ENCODE data around the gene DAAM1.

DAAM1 gene

GRCh38 chr14:59332727-59333126 lies 144.3 kb downstream of the DAAM1 start:
- H3K27ac ChIP-seq, result peak overlapping the region; percentile 96
- peaks cover 4% of the 10 kb centered on the region for H3K79me2 ChIP-seq
- no peak overlapping the region for H3K9ac ChIP-seq
- no peak overlapping the region for H3K4me3 ChIP-seq (ENCODE audit: low read depth, low read length)
- H3K36me3 ChIP-seq (ENCODE audit: control insufficient read depth, insufficient read depth, low read length), result no peaks in the 10 kb centered on the region
- peaks cover 35% of the 10 kb centered on the region for H3K4me1 ChIP-seq
- H3K27me3 ChIP-seq (ENCODE audit: control insufficient read depth, insufficient read depth, low read length), result no peaks in the 10 kb centered on the region
- TF ChIP-seq CTCF (IDR thresholded peaks at IDR 0.05), result no peak
- H2AFZ ChIP-seq, result no peak overlapping the region
- H3K9me3 ChIP-seq (ENCODE audit: control insufficient read depth, low read length), result no peaks in the 10 kb centered on the region
- H3K4me2 ChIP-seq (ENCODE audit: low read length), result no peak overlapping the region

GRCh38 chr14:59333235-59333634 lies 144.8 kb downstream of the DAAM1 start:
- peak overlapping the region; percentile 6 for H2AFZ ChIP-seq
- H3K79me2 ChIP-seq, result peaks cover 4% of the 10 kb centered on the region
- no peaks in the 10 kb centered on the region for H3K36me3 ChIP-seq (ENCODE audit: control insufficient read depth, insufficient read depth, low read length)
- H3K4me3 ChIP-seq (ENCODE audit: low read depth, low read length), result no peak overlapping the region
- TF ChIP-seq CTCF (IDR thresholded peaks at IDR 0.05), result no peak
- no peaks in the 10 kb centered on the region for H3K27me3 ChIP-seq (ENCODE audit: control insufficient read depth, insufficient read depth, low read length)
- no peak overlapping the region for H3K9ac ChIP-seq
- peak overlapping the region; percentile 96 for H3K27ac ChIP-seq
- no peaks in the 10 kb centered on the region for H3K9me3 ChIP-seq (ENCODE audit: control insufficient read depth, low read length)
- H3K4me1 ChIP-seq, result peaks cover 40% of the 10 kb centered on the region
- peak overlapping the region; percentile 24 for H3K4me2 ChIP-seq (ENCODE audit: low read length)

- Histone ChIP-seq H3K36me3 (ENCODE audit: control insufficient read depth, insufficient read depth, low read length) (no peaks in the 10 kb centered on the region), H3K9ac (no peak overlapping the region), H3K27me3 (ENCODE audit: control insufficient read depth, insufficient read depth, low read length) (no peaks in the 10 kb centered on the region), H3K9me3 (ENCODE audit: control insufficient read depth, low read length) (no peaks in the 10 kb centered on the region), H3K27ac (peak overlapping the region; percentile 96), H3K79me2 (peaks cover 4% of the 10 kb centered on the region), H3K4me3 (ENCODE audit: low read depth, low read length) (no peak overlapping the region), H3K4me1 (peaks cover 43% of the 10 kb centered on the region), H3K4me2 (ENCODE audit: low read length) (peak overlapping the region; percentile 24), H2AFZ (peak overlapping the region; percentile 6)
- TF ChIP-seq CTCF (IDR thresholded peaks at IDR 0.05), result no peak
These were observed 145.2 kb downstream of the DAAM1 start for GRCh38 chr14:59333668-59334067.

- H3K4me2 ChIP-seq (ENCODE audit: low read length), result no peak overlapping the region
- no peak for TF ChIP-seq CTCF (IDR thresholded peaks at IDR 0.05)
- no peaks in the 10 kb centered on the region for H3K36me3 ChIP-seq (ENCODE audit: control insufficient read depth, insufficient read depth, low read length)
- H3K27ac ChIP-seq, result peak overlapping the region; percentile 96
- no peak overlapping the region for H3K9ac ChIP-seq
- peaks cover 4% of the 10 kb centered on the region for H3K79me2 ChIP-seq
- no peaks in the 10 kb centered on the region for H3K27me3 ChIP-seq (ENCODE audit: control insufficient read depth, insufficient read depth, low read length)
- H2AFZ ChIP-seq, result no peak overlapping the region
- H3K9me3 ChIP-seq (ENCODE audit: control insufficient read depth, low read length), result no peaks in the 10 kb centered on the region
- peaks cover 44% of the 10 kb centered on the region for H3K4me1 ChIP-seq
- no peak overlapping the region for H3K4me3 ChIP-seq (ENCODE audit: low read depth, low read length)
These were observed 145.8 kb downstream of the DAAM1 start for GRCh38 chr14:59334253-59334652.

- H3K4me3 ChIP-seq (ENCODE audit: low read depth, low read length), result no peak overlapping the region
- peaks cover 57% of the 10 kb centered on the region for H3K4me1 ChIP-seq
- H3K9ac ChIP-seq, result no peak overlapping the region
- peak overlapping the region; percentile 96 for H3K27ac ChIP-seq
- H3K36me3 ChIP-seq (ENCODE audit: control insufficient read depth, insufficient read depth, low read length), result no peaks in the 10 kb centered on the region
- H3K9me3 ChIP-seq (ENCODE audit: control insufficient read depth, low read length), result no peaks in the 10 kb centered on the region
- H3K79me2 ChIP-seq, result peaks cover 4% of the 10 kb centered on the region
- no peak overlapping the region for H3K4me2 ChIP-seq (ENCODE audit: low read length)
- H2AFZ ChIP-seq, result no peak overlapping the region
- TF ChIP-seq CTCF (IDR thresholded peaks at IDR 0.05), result no peak
- no peaks in the 10 kb centered on the region for H3K27me3 ChIP-seq (ENCODE audit: control insufficient read depth, insufficient read depth, low read length)
These were observed 147.6 kb downstream of the DAAM1 start for GRCh38 chr14:59336098-59336497.
